ENCODE data around the gene TFR2.
A peak's percentile ranks its signal among the peaks of the same experiment; 100 is the strongest.

Gene TFR2

DNA sequence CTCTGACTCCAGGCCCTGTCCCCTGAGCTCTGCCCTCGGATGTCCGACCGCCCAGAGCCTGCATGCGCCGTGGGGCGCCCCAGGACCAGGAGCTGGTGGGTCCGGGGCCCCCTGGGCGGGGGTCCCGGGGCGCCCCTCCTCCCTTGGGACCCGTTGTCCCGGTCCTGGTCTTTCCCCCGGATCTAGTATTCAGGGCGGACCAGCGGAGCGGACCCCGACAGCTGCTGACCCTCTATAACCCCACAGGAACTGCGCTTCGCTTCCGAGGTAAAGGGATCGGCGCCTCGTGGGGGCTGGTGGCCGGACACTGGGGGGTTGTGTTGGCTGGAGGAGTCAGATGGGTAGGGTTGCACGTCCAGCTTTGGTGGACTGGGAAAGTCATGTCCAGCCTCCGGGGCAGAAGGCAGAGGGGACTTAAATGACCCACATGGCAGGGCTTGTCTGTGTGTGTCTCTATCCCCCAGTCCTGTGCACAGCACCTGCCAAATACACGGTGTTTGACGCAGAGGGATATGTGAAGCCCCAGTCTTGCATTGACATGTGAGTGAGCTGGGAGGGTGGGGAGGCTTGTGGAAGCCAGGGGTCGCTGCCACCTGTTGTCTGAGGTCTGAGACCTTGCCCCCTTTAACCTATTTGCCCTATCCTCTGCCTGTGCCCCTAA is 28.5 kb downstream of the TFR2 start:
- no peak for DNase-seq (ENCODE audit: low read depth)

- peak; percentile 96 for DNase-seq (ENCODE audit: low read depth)
Measured at GRCh38 chr7:100611983-100612729, 29.2 kb downstream of the TFR2 start, which contains the start of gene MOSPD3. Gene MOSPD3 (plus strand): TSS chr7:100612540. CDS start chr7:100612792, 252 bp downstream.

GRCh38 chr7:100609958-100610357 is 31.4 kb downstream of the TFR2 start:
- DNase-seq (ENCODE audit: low read depth), result no peak

DNA sequence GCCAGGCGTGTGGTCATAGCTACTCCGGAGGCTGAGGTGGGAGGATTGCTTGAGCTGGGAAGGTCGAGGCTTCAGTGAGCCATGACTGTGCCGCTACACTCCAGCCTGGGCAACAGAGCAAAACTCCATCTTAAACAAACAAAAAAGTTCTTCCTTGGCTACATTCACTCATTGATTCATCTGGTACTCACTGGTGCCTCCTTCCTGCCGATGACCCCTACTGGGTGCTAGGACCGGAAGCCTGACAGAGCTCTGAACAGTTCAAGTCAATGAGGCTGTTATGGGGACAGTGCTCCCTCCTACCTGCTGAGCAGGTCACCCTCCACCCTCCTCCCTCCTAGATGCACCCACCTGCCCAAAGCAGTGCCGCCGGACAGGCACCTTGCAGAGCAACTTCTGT is 34.2 kb downstream of the TFR2 start:
- no peak for DNase-seq (ENCODE audit: low read depth)

- no peak for DNase-seq (ENCODE audit: low read depth)
Measured at GRCh38 chr7:100606313-100606712, 35.0 kb downstream of the TFR2 start.

DNA sequence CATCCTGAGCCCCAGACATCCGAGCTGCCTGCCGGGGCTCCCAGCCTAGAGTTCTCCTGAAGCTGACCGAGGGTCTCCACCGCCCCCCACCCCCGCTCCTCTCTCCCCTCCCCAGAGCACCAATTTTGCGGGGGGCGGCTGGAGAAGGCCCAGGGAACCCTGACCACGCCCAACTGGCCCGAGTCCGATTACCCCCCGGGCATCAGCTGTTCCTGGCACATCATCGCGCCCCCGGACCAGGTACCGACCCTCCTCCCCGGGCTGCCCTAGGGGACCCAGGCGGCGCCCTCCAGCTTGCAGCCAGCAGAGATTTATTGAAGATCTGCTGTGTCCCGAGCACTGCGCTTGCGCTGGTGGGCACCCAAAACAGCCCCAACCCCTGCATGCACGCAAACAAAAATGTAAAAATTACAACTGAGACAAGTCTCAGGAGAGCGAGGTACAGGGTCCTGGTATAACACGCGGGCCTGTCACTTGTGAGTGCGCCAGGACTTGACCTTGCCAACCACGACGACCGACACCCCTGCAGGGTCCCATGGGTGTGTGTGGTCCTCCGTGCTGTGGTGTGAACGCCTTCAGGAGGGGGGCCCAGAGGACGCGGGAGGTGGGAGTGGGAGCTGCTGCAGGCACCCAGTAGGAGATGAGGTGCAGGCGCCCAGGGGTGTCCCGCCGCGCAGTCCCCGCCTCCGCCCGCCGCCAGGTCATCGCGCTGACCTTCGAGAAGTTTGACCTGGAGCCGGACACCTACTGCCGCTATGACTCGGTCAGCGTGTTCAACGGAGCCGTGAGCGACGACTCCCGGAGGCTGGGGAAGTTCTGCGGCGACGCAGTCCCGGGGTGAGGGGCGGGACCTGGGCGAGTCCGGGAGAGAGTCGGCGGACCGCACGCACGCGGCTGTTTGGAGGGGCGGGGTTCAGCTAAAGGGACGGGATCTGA is 36.1 kb downstream of the TFR2 start:
- no peak for DNase-seq (ENCODE audit: low read depth)

GRCh38 chr7:100604028-100604975 is 37.0 kb downstream of the TFR2 start:
- DNase-seq (ENCODE audit: low read depth), result peak; percentile 58

DNA sequence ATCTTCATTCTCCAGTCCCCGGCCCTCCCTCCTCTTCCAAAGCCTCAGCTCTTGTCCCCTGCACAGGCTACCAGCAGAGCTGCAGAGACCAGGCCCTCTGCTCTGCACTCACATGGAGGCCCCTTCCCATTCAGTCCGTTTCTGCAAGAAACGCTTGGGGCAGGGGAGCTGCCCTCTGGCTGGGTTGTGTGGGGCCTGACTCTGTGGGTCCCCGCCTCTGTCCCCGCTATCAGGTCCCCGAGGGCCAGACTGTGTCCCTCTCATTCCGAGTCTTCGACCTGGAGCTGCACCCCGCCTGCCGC is 37.7 kb downstream of the TFR2 start:
- DNase-seq (ENCODE audit: low read depth), result no peak

DNA sequence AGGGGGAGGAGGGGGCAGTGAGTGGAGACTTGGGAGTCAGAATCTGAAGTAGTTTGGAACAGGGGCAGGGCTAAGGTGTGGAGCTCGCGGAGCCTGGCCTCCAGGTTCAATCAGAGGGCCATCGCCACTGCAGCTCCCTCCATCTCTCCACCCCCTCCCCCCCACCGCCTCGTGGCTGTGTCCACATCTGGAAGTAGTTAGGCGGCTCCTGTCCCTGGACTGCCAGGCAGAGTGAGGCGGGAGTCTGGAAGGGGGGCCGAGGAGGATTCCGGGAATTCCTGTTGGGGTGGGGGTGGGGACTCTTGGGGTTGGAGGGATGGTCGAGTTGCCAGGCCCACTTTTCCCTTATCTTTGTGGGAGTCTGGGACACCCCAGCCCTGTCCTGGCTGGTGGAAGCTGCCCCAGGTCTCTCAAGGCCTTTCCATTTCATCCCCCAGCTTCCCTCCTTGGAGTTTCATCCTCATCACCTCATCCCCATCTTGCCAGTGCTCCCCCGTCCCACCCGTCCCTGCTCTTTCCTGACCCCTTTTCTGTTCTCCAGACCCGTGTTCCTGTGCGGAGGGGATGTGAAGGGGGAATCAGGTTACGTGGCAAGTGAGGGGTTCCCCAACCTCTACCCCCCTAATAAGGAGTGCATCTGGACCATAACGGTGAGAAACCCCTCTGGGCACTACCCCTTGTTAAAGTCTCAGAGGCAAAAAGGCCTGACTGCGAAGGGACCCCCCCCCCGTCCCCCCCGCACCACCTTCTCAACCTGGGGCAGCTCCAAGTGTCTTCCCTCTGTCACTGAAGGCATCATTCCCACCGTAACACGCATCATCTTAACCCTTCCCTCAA is 38.2 kb downstream of the TFR2 start:
- no peak for DNase-seq (ENCODE audit: low read depth)

GRCh38 chr7:100600730-100601038 is 40.7 kb downstream of the TFR2 start:
- no peak for DNase-seq (ENCODE audit: low read depth)

GRCh38 chr7:100599911-100600729 is 41.2 kb downstream of the TFR2 start:
- no peak for DNase-seq (ENCODE audit: low read depth)

- DNase-seq (ENCODE audit: low read depth), result no peak
Measured at GRCh38 chr7:100598425-100598824, 42.9 kb downstream of the TFR2 start.

- DNase-seq (ENCODE audit: low read depth), result no peak
Measured at GRCh38 chr7:100595188-100595587, 46.2 kb downstream of the TFR2 start.

DNA sequence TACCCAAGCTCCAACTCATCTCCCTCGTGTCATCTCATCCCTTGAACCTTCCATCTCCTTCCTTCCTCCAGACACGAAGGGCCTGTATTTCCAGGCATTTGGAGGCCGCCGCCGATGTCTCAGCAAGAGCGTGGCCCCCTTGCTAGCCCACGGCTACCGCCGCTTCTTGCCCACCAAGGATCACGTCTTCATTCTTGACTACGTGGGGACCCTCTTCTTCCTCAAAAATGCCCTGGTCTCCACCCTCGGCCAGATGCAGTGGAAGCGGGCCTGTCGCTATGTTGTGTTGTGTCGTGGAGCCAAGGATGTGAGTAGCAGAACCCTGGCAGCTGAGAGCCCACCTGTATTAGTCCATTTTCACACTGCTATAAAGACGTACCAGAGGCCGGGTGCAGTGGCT is 49.8 kb downstream of the TFR2 start:
- no peak for DNase-seq (ENCODE audit: low read depth)

GRCh38 chr7:100590077-100590737 is 51.1 kb downstream of the TFR2 start:
- no peak for DNase-seq (ENCODE audit: low read depth)

DNA sequence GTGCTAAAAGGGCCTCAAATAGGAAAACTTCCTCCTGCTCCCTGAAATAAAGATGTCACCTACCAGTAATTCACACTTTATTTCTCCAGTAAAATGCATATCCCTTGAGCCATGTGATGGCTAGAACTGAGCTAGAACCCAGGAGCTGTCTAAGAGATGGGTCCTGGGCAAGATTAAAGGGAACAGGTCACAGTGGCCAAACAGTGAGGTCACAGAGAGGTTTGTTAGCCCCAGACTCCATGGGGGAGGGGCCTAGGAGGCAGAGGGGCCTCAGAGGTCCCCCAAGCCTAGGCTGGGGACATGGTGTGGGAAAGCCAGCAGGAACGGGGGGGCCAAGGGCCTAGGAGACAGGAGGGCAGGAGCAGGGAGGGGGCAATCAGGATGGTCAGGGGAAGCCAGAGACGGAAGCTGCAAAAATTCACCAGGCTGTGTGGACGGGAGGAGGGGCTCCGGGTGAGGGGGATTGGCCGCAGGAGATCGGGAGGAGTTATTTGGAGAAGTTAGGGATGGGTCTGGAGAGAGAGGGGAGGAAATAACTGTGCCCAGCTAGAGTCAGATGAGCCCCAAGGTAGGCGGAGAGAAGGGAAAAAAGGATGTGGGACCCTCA is 51.9 kb downstream of the TFR2 start:
- DNase-seq (ENCODE audit: low read depth), result no peak

DNA sequence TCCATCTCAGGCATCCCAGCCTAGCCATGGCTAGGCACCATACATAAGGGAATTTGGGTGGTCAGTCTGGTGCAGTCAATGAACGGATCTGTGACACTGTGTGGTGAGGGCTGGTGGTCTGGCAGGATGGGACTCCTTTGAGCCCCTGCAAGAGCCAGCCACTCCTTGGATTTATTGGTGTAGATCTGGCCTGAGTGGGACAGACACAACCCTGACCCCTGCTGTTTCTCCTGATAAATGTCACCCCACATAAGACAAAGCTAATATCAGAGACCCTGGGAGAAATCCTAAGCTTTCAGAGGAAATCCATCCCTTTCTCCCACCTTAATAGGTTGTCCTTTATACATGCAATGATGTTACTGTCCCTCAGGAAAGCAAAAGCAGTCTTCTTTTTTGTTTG is 52.9 kb downstream of the TFR2 start:
- DNase-seq (ENCODE audit: low read depth), result no peak

DNA sequence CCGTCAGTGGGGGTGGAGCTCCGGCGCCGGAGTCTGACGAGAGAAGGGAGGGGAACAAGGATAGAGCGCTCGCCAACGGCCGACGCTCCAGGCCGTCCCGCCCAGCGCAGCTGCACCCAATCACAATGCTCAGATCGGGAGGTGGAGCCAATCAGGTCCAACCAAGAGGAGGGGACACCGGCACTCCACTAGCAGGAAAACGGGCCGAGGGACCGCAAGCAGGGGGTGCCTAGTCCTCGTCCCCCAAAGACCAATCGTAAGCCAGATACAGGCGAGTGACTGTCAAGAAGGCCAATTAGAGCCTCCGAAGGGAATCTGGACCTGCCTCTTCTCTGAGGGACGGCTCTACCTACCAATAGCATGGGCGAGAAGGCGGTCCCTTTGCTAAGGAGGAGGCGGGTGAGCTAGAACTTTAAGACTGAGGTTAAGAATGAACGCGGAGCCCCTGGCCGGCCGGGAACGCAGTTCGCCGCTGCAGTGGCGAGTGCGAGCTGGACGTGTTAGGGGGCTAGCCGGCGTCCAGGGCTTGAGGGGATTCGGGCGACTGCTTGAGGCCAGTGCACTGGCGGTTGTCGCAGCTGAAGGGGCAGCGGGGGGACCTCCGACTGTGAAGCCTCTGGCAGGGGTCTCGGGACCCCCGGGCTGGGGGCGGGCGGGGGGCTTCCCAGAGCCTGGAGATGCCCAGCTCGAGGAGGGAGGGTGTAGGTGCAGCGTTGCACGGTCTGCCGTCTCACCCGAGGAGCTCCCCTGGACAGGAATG is 54.9 kb downstream of the TFR2 start, which contains the start of gene FBXO24:
Gene FBXO24 (plus strand): TSS at position 63 of the 760 bp plus-strand sequence. CDS start 298 bp downstream, at position 361.
- DNase-seq (ENCODE audit: low read depth), result peak; percentile 99
